ENCODE measurements around the gene AKIRIN1. TPM values are rescaled to one million over a fixed set of nuclear protein-coding genes. Genes with fewer than 3 reads are reported as not detected.
A peak's percentile ranks its signal among the peaks of the same experiment; 100 is the strongest.

AKIRIN1 gene
- total RNA-seq (2021; ENCODE audit: unreplicated experiment) (60.0 TPM), Bru-seq, nascent RNA (percentile 96 among the genes with signal in this experiment), BruChase-seq, experiment 1, labeled RNA remaining after a 6-hour chase (percentile 95 among the genes with signal in this experiment), BruChase-seq, experiment 2, labeled RNA remaining after a 2-hour chase (percentile 98 among the genes with signal in this experiment)
- polyA plus RNA-seq (2012) = 22.2 and 29.2 TPM in 2 replicates
- long read RNA-seq, transcript AKIRIN1-203 (4 exons, 1,243 nt) = minor isoform, 6 of 278 reads
- long read RNA-seq, transcript AKIRIN1-202 (5 exons, 2,741 nt) = major isoform, 255 of 278 reads
- long read RNA-seq, partial matches to known transcripts = 13 of 278 reads
- long read RNA-seq, other reads (novel, unspliced or antisense) = 4 of 278 reads

GRCh38 chr1:38990738-38991637, at the start of gene AKIRIN1:
AKIRIN1 (plus strand) TSS chr1:38991276; CDS start chr1:38991381, 105 bp downstream.
- peak within 1 kb of the TSS; percentile 88 to 92 for H3K4me3 ChIP-seq (replicated peaks in 1 of 2; ENCODE audit: low read depth in 1 of 2, low read length in 2 of 2)
- intact Hi-C loops (cut with micrococcal nuclease) = loop anchor here (5.0 kb wide), 1 partner anchor 34 kb away; no protein-coding TSS in a partner anchor
- peaks cover 6 to 8% of the 10 kb centered on the region in 2 experiments; a peak in 1 of 4 replicates for H3K36me3 ChIP-seq (ENCODE audit: control insufficient read depth in 1 of 2, insufficient read depth in 2 of 2, low read length in 2 of 2)
- H3K79me2 ChIP-seq (ENCODE audit: insufficient read depth, low read length) = peaks cover 49% of the 10 kb centered on the region
- H3K9me3 ChIP-seq (ENCODE audit: control insufficient read depth in 1 of 2, insufficient read depth in 1 of 2, low read depth in 1 of 2, low read length in 2 of 2) = no peaks in the 10 kb centered on the region
- peaks cover 12% of the 10 kb centered on the region; the same call in 1 of the 2 replicates for H4K20me1 ChIP-seq (ENCODE audit: insufficient read depth)
- peak within 1 kb of the TSS; percentile 96 for H3K9ac ChIP-seq (ENCODE audit: low read length)
- ChIA-PET POLR2A (interaction anchor here (1.5 to 2.2 kb wide), 2 partner anchors 25 to 31 kb away, joined by 4 to 9 read pairs; no protein-coding TSS in a partner anchor), RAD21 (ENCODE audit: low non-redundant PET in 1 of 2, low total read pairs in 2 of 2, uncharacterized antibody in 2 of 2, unreplicated experiment in 2 of 2) (no interaction called here), CTCF (no interaction called here)
- H3K9me2 ChIP-seq (ENCODE audit: insufficient read depth) = no peaks in the 10 kb centered on the region
- ATAC-seq = peak; percentile 94
- peak within 1 kb of the TSS; percentile 91 for H2AFZ ChIP-seq (ENCODE audit: low read depth, low read length, poor library complexity, severe bottlenecking)
- no peaks in the 10 kb centered on the region for H3K27me3 ChIP-seq (ENCODE audit: insufficient read depth, low read length)
- peak within 1 kb of the TSS; percentile 99 for H3K4me2 ChIP-seq (ENCODE audit: low read length)
- peak within 1 kb of the TSS; percentile 93 for H3K27ac ChIP-seq (ENCODE audit: low read depth, low read length)
- BruUV-seq (replicated peaks) = no TSS peak
- DNase-seq (ENCODE audit: low read depth, low spot score) = peak; percentile 86
- peak; percentile 97 for TF ChIP-seq POLR2AphosphoS5 (IDR thresholded peaks at IDR 0.05; ENCODE audit: low read depth, low read length)
- TF ChIP-seq TCF7L2 (IDR thresholded peaks at IDR 0.05; ENCODE audit: borderline replicate concordance, extremely low read depth, insufficient read depth, insufficient read length) = peak; percentile 47
- TF ChIP-seq POLR2A (IDR thresholded peaks at IDR 0.05; ENCODE audit: borderline replicate concordance, extremely low read depth, insufficient read depth, insufficient read length) = peak; percentile 65
- peak; percentile 76 for TF ChIP-seq ZFX (IDR thresholded peaks at IDR 0.05)
- TF ChIP-seq MAX (IDR thresholded peaks at IDR 0.05) = peak; percentile 88
- TF ChIP-seq FOSL1 (IDR thresholded peaks at IDR 0.05; ENCODE audit: low read depth) = no peak
- peak; percentile 86 for TF ChIP-seq JUND (IDR thresholded peaks at IDR 0.05)
- peak; percentile 70; the same call in 1 of the 2 replicates for TF ChIP-seq ELF1 (IDR thresholded peaks at IDR 0.05; ENCODE audit: borderline replicate concordance, low read depth)
- peak; percentile 92 for TF ChIP-seq YY1 (IDR thresholded peaks at IDR 0.05; ENCODE audit: extremely low read depth, insufficient replicate concordance, low read depth, low read length)
- no peak for TF ChIP-seq REST (IDR thresholded peaks at IDR 0.05; ENCODE audit: low read depth)
- TF ChIP-seq CEBPB (IDR thresholded peaks at IDR 0.05; ENCODE audit: low read depth) = no peak
- TF ChIP-seq SRF (IDR thresholded peaks at IDR 0.05; ENCODE audit: low read depth) = peak; percentile 17; the same call in 1 of the 2 replicates
- peak; percentile 91 for TF ChIP-seq SP1 (IDR thresholded peaks at IDR 0.05; ENCODE audit: low read depth)
- peak; percentile 77 for TF ChIP-seq SIN3A (IDR thresholded peaks at IDR 0.05; ENCODE audit: low read depth)
- no peak for TF ChIP-seq ZBTB33 (IDR thresholded peaks at IDR 0.05; ENCODE audit: extremely low read depth, insufficient replicate concordance, low read length)
- H3K4me1 ChIP-seq (ENCODE audit: control insufficient read depth in 1 of 2, insufficient read depth in 2 of 2, low read length in 2 of 2) = peaks cover 24 to 39% of the 10 kb centered on the region in 2 experiments
